ENCODE measurements around the gene TBC1D22B. TPM values are rescaled to one million over a fixed set of nuclear protein-coding genes. Genes with fewer than 3 reads are reported as not detected.

TBC1D22B gene
- total and polyA plus RNA-seq, 9 of the 15 experiments (the other 6 are each of a cell fraction or from before 2014, with no cell fraction given), result 4.8 to 24.2 (median 13.5) TPM

GRCh38 chr6:37315157-37315515 lies 57.6 kb downstream of the TBC1D22B start (continued):
- TF ChIP-seq, protein P1, sequence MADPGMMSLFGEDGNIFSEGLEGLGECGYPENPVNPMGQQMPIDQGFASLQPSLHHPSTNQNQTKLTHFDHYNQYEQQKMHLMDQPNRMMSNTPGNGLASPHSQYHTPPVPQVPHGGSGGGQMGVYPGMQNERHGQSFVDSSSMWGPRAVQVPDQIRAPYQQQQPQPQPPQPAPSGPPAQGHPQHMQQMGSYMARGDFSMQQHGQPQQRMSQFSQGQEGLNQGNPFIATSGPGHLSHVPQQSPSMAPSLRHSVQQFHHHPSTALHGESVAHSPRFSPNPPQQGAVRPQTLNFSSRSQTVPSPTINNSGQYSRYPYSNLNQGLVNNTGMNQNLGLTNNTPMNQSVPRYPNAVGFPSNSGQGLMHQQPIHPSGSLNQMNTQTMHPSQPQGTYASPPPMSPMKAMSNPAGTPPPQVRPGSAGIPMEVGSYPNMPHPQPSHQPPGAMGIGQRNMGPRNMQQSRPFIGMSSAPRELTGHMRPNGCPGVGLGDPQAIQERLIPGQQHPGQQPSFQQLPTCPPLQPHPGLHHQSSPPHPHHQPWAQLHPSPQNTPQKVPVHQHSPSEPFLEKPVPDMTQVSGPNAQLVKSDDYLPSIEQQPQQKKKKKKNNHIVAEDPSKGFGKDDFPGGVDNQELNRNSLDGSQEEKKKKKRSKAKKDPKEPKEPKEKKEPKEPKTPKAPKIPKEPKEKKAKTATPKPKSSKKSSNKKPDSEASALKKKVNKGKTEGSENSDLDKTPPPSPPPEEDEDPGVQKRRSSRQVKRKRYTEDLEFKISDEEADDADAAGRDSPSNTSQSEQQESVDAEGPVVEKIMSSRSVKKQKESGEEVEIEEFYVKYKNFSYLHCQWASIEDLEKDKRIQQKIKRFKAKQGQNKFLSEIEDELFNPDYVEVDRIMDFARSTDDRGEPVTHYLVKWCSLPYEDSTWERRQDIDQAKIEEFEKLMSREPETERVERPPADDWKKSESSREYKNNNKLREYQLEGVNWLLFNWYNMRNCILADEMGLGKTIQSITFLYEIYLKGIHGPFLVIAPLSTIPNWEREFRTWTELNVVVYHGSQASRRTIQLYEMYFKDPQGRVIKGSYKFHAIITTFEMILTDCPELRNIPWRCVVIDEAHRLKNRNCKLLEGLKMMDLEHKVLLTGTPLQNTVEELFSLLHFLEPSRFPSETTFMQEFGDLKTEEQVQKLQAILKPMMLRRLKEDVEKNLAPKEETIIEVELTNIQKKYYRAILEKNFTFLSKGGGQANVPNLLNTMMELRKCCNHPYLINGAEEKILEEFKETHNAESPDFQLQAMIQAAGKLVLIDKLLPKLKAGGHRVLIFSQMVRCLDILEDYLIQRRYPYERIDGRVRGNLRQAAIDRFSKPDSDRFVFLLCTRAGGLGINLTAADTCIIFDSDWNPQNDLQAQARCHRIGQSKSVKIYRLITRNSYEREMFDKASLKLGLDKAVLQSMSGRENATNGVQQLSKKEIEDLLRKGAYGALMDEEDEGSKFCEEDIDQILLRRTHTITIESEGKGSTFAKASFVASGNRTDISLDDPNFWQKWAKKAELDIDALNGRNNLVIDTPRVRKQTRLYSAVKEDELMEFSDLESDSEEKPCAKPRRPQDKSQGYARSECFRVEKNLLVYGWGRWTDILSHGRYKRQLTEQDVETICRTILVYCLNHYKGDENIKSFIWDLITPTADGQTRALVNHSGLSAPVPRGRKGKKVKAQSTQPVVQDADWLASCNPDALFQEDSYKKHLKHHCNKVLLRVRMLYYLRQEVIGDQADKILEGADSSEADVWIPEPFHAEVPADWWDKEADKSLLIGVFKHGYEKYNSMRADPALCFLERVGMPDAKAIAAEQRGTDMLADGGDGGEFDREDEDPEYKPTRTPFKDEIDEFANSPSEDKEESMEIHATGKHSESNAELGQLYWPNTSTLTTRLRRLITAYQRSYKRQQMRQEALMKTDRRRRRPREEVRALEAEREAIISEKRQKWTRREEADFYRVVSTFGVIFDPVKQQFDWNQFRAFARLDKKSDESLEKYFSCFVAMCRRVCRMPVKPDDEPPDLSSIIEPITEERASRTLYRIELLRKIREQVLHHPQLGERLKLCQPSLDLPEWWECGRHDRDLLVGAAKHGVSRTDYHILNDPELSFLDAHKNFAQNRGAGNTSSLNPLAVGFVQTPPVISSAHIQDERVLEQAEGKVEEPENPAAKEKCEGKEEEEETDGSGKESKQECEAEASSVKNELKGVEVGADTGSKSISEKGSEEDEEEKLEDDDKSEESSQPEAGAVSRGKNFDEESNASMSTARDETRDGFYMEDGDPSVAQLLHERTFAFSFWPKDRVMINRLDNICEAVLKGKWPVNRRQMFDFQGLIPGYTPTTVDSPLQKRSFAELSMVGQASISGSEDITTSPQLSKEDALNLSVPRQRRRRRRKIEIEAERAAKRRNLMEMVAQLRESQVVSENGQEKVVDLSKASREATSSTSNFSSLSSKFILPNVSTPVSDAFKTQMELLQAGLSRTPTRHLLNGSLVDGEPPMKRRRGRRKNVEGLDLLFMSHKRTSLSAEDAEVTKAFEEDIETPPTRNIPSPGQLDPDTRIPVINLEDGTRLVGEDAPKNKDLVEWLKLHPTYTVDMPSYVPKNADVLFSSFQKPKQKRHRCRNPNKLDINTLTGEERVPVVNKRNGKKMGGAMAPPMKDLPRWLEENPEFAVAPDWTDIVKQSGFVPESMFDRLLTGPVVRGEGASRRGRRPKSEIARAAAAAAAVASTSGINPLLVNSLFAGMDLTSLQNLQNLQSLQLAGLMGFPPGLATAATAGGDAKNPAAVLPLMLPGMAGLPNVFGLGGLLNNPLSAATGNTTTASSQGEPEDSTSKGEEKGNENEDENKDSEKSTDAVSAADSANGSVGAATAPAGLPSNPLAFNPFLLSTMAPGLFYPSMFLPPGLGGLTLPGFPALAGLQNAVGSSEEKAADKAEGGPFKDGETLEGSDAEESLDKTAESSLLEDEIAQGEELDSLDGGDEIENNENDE (IDR thresholded peaks at IDR 0.05; ENCODE audit: low read depth, low read length), result no peak
- TF ChIP-seq FOSL1 (tag; conservative IDR thresholded peaks at IDR 0.05), result peak; percentile 74
- TF ChIP-seq HMG20B (CRISPR knock-in tag; IDR thresholded peaks at IDR 0.05), result no peak
- TF ChIP-seq, protein P2, sequence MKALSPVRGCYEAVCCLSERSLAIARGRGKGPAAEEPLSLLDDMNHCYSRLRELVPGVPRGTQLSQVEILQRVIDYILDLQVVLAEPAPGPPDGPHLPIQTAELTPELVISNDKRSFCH (CRISPR knock-in tag; IDR thresholded peaks at IDR 0.05), result no peak
- TF ChIP-seq, protein P2 (tag; IDR thresholded peaks at IDR 0.05), result no peak
- no peak for TF ChIP-seq THAP12 (CRISPR knock-in tag; IDR thresholded peaks at IDR 0.05)
- no peak for TF ChIP-seq SMARCB1 (IDR thresholded peaks at IDR 0.05; ENCODE audit: insufficient read length, low read depth)
- TF ChIP-seq TRIM28 (IDR thresholded peaks at IDR 0.05), result no peak
- no peak for TF ChIP-seq ZKSCAN8 (CRISPR knock-in tag; IDR thresholded peaks at IDR 0.05)
- no peak for TF ChIP-seq ASH1L (IDR thresholded peaks at IDR 0.05; ENCODE audit: borderline replicate concordance, low read depth, partially characterized antibody)
- TF ChIP-seq SNRNP70 (optimal IDR thresholded peaks at IDR 0.05; ENCODE audit: low read depth, low read length), result no peak
- TF ChIP-seq ZNF512 (tag; IDR thresholded peaks at IDR 0.05), result no peak
